HCT116 (cell line): ENCODE results near the gene SNX9.

Experiments used
- CBX3 ChIP-seq: IDR thresholded peaks from 2 replicates; pipeline ENCODE4 v1.6.1; 2012; ENCODE audit warnings: low read depth
- CTCF ChIP-seq, 3 experiments: fragments of 200-600 bp in 1 of 3; sonication (generic) in 1 of 3; IDR thresholded peaks in 2 of 3; conservative IDR thresholded peaks in 1 of 3; 2 replicates each; pipeline ENCODE4 v1.5.1; 2012 to 2017; ENCODE audit warnings: low read depth in 2 of 3, low read length in 2 of 3, antibody characterized with exemption in 1 of 3, borderline replicate concordance in 1 of 3, control low read depth in 1 of 3, mild to moderate bottlenecking in 1 of 3, mixed read lengths in 1 of 3, mixed run types in 1 of 3, moderate library complexity in 1 of 3; ENCODE audit not compliant: insufficient read depth in 1 of 3
- EZH2 ChIP-seq: fragments of 200-600 bp; sonication (generic); IDR thresholded peaks from 2 replicates; pipeline ENCODE4 v1.6.1; 2017; ENCODE audit warnings: antibody characterized with exemption, mixed run types
- EZH2phosphoT487 ChIP-seq: fragments of 200-600 bp; IDR thresholded peaks from 2 replicates; pipeline ENCODE4 v1.6.1; 2018; ENCODE audit warnings: antibody characterized with exemption, borderline replicate concordance
- POLR2A ChIP-seq: IDR thresholded peaks from 2 replicates; pipeline ENCODE4 v1.7.0; 2011; ENCODE audit warnings: borderline replicate concordance; ENCODE audit not compliant: insufficient read depth, insufficient read length; ENCODE audit errors: extremely low read depth
- RAD21 ChIP-seq: IDR thresholded peaks from 2 replicates; pipeline ENCODE4 v1.6.1; 2012; ENCODE audit warnings: low read depth, mild to moderate bottlenecking
- SIN3A ChIP-seq: IDR thresholded peaks from 2 replicates; pipeline ENCODE4 v1.6.1; 2012; ENCODE audit warnings: low read depth
- YY1 ChIP-seq: IDR thresholded peaks from 2 replicates; pipeline ENCODE4 v1.6.1; 2011; ENCODE audit warnings: low read length, low read depth, moderate library complexity, mild to moderate bottlenecking; ENCODE audit not compliant: insufficient replicate concordance; ENCODE audit errors: extremely low read depth
- ZBTB33 ChIP-seq: IDR thresholded peaks from 2 replicates; pipeline ENCODE4 v1.6.1; 2011; ENCODE audit warnings: mild to moderate bottlenecking, low read length, moderate library complexity; ENCODE audit not compliant: insufficient replicate concordance; ENCODE audit errors: extremely low read depth
- ZFX ChIP-seq: fragments of 450-650 bp; IDR thresholded peaks from 2 replicates; pipeline ENCODE4 v1.6.1; 2017
- ZNF274 ChIP-seq: fragments of 200-500 bp; sonication (Bioruptor generic); IDR thresholded peaks from 2 replicates; pipeline ENCODE4 v1.6.1; 2014; ENCODE audit warnings: mild to moderate bottlenecking, low read depth, low read length, inconsistent platforms

- TF ChIP-seq CTCF (IDR thresholded peaks at IDR 0.05 in 2 of 3, conservative IDR thresholded peaks at IDR 0.05 in 1 of 3; ENCODE audit: borderline replicate concordance in 1 of 3, insufficient read depth in 1 of 3, low read depth in 2 of 3, low read length in 2 of 3) (no peak), ZBTB33 (no peak), ZFX (no peak), POLR2A (no peak), YY1 (no peak), SIN3A (no peak), RAD21 (no peak), EZH2phosphoT487 (no peak), EZH2 (no peak), ZNF274 (no peak), CBX3 (no peak)
Observed at GRCh38 chr6:157907651-157908050, 84.6 kb downstream of the SNX9 start.
